Inferior parietal cortex (tissue), 1 donor: ENCODE measurements around the gene FGL2.
"Not testable (repeated sequence)": the region's sequence is repeated elsewhere in the genome, so short reads cannot be mapped to it uniquely, and the experiment has no call there.

Source experiments
- DNase-seq: peaks from one replicate; pipeline ENCODE4 v3.0.0-alpha.2; 2016; ENCODE audit errors: extremely low spot score

Gene FGL2

DNA sequence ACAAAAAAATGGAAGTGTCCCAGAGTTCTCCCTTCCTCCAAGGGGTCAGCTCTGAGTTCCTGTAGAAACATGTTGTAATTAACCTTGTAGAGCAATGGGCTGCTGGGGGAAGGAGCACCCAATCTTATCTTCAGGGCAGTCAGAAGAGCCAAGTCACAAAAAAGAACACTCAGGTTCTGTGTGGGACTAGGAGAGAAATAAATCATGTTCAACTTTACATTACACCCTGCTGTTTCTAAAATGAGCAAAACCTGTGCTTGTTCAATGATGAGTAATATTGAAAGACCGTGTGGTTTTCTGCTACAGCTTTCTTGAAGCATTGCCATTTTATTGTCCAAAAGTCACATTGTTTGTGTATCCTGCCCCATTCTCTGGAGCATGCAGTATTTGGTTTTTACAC lies 42.6 kb downstream of the FGL2 start:
- DNase-seq = not testable (repeated sequence)

DNA sequence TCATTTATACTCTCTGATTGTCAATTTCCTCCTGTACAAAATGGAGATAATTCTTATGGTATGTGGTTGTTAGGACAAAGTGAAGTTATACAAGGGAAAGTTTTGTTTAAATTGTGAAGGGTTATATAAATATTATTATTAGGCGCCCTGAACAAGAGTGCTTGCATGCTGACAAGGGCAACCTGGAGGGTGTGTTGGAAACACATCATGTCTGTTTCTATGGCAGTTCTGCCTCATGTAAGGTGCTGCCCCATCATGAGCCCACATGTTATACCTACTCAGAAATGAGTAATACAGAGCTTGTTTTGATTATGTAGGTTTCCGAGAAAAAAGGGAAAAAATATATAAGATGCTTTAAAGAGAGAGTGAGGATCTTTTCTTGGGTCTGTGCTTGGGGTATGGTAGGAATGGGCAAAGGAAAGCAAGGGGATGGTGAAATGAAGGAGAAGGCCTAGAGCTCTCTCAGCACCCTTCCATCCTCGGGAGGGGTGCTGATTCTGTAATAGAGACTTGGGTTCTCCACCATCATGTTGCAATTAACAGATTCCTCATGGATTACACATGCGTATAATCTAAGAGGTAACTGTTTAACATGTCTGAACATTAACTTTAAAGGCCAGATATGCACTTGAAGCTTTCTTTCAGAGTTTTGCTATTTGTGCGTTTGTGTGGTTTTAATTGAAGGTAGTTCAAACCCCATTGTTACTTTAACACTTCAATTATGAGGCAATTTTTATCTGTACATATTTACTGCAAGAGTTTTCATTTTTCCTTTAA lies 43.8 kb downstream of the FGL2 start:
- DNase-seq = not testable (repeated sequence)

DNA sequence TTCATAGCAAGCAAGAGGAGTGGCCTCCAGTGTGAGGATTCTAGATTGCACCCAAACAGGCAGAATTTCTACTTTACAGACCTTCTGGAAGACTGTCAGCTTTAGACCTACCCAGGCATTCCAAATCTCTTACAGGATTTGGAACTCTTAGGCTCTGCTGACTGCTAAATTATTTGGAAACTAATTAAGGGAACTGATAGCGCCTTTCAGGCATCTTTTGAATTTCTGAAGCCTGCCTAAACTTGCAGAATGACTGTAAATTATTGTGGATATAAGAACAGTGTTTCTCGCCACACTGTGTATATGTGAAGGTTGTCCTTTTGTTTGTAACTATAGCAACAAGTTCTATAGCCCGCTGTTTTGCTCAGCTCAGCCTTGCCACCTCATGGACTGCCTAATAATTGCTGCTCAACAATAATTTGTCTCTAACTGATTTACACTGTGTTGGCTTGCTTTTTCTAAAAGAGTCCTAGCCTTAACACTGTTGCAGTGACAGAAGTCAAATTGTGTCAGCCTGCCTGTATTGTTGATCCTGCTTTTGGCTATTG lies 44.6 kb downstream of the FGL2 start:
- DNase-seq = not testable (repeated sequence)

DNA sequence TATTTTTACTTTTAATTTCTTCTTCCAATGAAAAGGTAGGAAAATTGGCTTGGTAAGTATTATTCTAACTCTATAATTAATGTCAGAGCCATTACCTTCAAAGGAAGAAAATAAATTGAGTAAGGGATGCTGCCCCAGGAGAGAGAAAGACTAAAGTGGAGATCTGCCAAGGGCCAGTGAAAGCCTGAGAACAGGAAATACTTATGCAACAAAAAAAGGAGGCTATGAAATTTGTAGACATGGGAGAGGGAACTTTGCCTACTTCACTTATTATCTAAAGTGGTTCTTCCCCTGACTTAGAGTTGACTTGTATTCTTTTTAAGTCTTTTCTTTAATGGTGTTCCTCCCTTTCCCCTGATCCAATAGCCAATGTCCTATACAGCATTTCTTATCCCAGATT lies 47.4 kb downstream of the FGL2 start:
- not testable (repeated sequence) for DNase-seq
